Fibroblast of the aortic adventitia (primary cell): Measurements from ENCODE around the gene SCFD2. TPM values are rescaled to one million over a fixed set of nuclear protein-coding genes. Genes with fewer than 3 reads are reported as not detected.

Source experiments
- DNase-seq: peaks from one replicate; pipeline ENCODE4 v3.0.0-alpha.2; 2010; ENCODE audit warnings: low read depth
- H3K4me3 ChIP-seq: 2 replicates; pipeline ENCODE4 v1.5.1; 2011; ENCODE audit warnings: low read depth, mild to moderate bottlenecking, control low read depth, low read length, moderate library complexity
- CTCF ChIP-seq: IDR thresholded peaks from 2 replicates; pipeline ENCODE4 v1.5.1; 2011; ENCODE audit warnings: mild to moderate bottlenecking, low read length, control low read depth, inconsistent platforms; ENCODE audit not compliant: insufficient read depth
- total RNA-seq: library from RNA; depleted of rRNA; stranded (reverse); fragments of >200 nt; gene quantifications from 2 replicates; pipeline ENCODE4 v1.2.3, GENCODE V29; 2012; ENCODE audit warnings: low replicate concordance

Gene SCFD2
- total RNA-seq, 1 donor = 69.2 TPM

- TF ChIP-seq CTCF = no peak
- H3K4me3 ChIP-seq = no peak overlapping the region
- no peak for DNase-seq
Measured at GRCh38 chr4:52926196-52926974, 439.5 kb downstream of the SCFD2 start.

GRCh38 chr4:52925531-52925968, 440.3 kb downstream of the SCFD2 start:
- no peak for TF ChIP-seq CTCF
- DNase-seq = no peak

GRCh38 chr4:52919461-52919860, 446.4 kb downstream of the SCFD2 start:
- TF ChIP-seq CTCF = no peak
- no peak overlapping the region for H3K4me3 ChIP-seq
- DNase-seq = no peak

More at GRCh38 chr4:52925531-52925968, 440.3 kb downstream of the SCFD2 start:
- H3K4me3 ChIP-seq = no peak overlapping the region

GRCh38 chr4:52917817-52918216, 448.0 kb downstream of the SCFD2 start:
- no peak overlapping the region for H3K4me3 ChIP-seq
- TF ChIP-seq CTCF = no peak
- DNase-seq = no peak

GRCh38 chr4:52915730-52916300, 450.0 kb downstream of the SCFD2 start:
- no peak for DNase-seq
- no peak for TF ChIP-seq CTCF
- H3K4me3 ChIP-seq = no peak overlapping the region

- DNase-seq = no peak
- no peak for TF ChIP-seq CTCF
- H3K4me3 ChIP-seq = no peak overlapping the region
Measured at GRCh38 chr4:52915191-52915590, 450.7 kb downstream of the SCFD2 start.
